GM19193 (cell line): Measurements from ENCODE around the gene STRIP1.

Experiments
- POLR2A ChIP-seq: IDR thresholded peaks from 4 replicates; pipeline ENCODE4 v1.6.1; 2011; ENCODE audit not compliant: insufficient read depth, insufficient read length; ENCODE audit errors: extremely low read depth

STRIP1 gene

DNA sequence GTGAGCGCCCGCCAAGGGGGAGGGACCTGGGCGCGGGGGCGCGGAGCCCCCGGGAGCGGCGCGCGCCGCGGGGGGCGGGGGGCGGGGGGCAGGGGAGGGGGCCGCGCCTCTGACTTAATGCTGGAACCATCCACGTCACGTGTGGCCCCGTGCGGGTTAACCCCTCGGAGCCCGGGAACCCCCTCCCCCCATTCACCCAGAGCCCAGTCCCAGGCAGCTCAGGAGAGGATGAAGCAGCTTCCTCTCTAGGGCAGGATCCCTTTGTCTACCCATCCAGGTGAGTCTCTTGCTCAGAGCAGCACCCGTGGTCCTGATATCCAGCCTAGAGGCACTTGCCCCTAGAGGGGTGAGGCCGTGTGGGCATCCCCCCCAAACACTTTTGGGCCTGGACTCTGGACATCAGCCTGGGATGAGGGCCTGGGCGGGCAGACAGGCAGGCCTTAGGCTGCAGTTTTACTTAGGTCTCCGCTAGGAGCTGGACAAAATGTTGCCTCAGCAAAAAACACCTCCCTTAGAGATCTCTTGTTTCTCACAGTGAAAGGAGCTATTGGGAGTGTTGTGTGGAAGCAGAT is 36.3 kb downstream of the STRIP1 start, which contains the start of gene ALX3:
Gene ALX3 (minus strand): TSS at position 2 of the 572 bp plus-strand sequence. CDS start 60 bp downstream, outside the sequence.
- TF ChIP-seq POLR2A = no peak

DNA sequence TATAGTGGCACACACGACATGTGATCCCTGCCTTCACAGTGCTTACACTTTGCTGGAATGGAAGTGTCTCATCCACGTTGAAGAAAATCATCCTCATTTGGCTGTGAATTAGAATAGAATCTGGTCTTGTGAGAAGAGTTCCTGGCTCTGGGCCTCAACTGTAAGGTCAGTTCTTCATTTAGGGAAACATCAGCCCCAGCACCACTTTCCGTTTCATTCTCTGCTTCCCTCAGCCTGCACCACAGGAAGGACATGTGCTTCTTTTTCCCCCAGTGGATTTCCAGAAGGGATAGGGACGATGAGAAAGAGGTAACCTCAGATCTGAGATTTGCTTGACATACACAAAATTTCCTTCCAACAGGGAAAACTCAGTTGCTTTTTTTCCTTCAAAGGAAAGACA is 39.7 kb downstream of the STRIP1 start:
- no peak for TF ChIP-seq POLR2A

- TF ChIP-seq POLR2A = no peak
These were observed 42.5 kb downstream of the STRIP1 start for GRCh38 chr1:110076789-110077500.

DNA sequence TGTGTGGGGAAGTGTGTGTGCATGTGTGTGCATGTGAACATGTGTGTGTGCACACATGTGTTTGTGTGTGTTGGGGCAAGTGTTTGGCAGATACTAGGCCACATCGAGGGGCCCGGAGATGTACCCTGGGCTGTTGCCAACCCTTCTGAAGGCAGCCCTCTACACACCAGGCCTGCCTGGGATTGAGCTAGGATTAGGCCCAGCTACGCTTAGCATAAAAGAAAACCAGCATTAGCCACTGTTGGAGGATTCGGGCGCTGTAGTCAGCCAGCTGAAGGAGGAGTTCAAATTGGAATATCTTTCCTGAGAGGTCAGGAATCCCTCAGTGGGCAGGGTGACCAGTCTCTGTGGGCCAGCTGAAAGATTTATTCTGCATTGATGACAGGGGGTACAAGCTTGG is 46.6 kb downstream of the STRIP1 start:
- no peak for TF ChIP-seq POLR2A

- TF ChIP-seq POLR2A = no peak
These were observed 48.1 kb downstream of the STRIP1 start for GRCh38 chr1:110082477-110082876.

DNA sequence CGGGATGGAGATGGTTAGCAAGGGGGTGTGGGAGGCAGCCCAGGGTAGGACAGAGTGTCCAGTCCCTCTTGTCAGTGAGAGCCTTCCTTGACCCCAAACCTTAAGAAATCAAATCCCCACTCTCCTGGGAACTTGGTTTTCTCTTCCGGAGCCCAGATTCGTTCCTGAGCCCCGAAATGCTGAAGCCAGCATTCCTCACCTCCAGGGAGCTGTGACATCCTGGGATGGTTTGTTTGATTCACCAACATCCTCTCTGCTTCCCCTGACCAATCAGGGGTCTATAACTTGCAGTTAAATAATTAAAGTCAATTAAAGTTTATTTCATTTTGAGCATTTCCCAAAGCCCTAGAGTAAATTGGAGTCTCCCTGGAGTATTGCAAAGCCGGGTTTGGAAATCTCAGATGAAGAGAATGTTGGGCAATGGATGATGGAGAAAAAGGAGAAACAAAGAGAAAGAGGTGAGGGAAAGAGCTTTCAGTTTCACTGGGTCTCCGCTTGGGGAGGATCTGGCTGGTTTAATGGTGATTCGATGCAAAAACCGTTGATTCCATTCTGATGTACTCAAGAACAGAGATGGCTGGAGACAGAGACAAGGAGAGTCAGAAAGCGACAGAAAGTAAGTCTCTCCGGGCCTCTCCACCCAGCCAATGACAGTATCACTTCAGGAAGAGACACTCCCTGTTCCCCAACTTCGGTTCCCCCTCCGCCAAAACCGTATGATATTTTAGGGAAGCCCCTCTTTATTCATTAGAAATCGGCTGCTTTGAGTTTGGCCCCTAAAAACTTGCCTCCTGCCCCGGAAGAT is 48.8 kb downstream of the STRIP1 start:
- no peak for TF ChIP-seq POLR2A

DNA sequence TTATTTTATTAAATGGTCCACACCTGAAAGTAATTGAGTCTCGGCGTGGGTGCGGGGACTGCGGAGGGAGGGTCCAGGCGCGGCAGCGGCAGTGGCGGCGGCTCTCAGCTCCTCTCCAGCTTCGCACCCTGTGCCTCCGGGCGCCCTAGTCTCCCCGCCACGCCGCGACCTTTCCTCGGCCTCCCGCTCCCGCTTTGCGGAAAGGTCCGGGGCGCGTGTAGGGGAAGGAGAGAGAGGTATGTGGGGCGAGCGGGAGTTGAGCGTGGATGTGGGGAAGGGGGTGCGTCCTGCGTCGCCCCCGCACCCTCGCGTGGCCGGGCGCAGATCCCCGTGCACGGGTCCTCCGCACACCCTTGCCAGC is 49.4 kb downstream of the STRIP1 start:
- TF ChIP-seq POLR2A = no peak

DNA sequence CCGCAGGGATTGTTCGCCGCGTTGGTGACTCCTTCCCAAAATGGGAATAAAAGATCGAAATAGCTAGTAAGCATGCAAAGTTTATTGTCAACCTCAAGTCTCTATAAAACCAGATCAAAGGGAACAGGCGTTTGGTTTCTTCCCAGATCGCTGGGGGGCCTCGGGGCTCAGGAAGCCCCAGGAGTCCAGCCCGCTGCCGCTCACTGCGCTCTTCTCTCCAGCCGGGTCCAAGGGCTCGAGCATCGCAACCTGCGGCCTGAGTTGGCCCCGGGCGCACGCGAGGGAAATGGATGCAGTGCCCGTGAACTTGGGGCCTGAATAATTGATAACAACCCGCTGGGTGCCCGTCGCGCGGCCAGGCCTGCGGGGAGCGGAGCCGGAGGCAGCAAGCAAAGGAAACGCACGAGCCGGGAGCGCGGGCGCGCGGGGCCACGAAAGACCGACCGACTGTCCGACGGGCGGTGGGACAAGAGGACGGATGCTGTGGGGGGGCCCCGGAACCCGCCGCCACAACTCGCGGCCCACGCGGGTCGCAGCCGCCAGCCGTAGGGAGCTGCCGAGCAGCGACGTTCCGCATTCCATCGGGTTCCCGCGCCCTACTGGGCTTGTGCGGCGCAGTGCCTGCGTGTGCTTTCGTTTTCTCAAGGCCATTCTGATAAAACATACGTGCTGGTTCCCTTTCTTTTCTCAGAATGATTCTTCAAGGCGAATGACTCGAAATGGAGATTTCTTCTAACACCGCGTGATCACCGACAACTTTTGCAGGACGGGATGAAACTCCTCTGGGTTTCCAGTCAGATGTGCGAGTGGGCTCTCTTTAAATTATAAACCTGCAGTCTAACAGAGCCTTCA is 50.0 kb downstream of the STRIP1 start:
- TF ChIP-seq POLR2A = no peak

DNA sequence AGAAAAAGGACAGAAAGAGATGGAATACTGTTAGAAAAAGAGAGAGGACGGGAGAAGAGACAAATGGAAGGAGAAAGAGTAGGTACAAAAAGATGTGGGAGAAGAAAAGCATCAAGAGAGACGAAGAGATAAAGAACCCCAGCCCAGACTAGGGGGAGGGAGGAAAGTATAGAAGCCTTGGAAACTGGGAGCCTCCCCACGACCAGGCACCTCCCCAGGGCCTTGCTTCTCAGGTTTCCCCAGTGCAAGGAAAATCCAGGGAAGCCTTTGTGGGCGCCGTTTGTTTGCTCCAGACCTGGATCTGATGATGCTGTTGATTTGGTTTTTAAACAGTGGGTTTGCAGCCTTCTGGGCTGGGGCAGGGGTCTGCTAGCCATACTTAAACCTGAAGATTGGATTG is 51.2 kb downstream of the STRIP1 start:
- TF ChIP-seq POLR2A = no peak

GRCh38 chr1:110086961-110087360 is 52.5 kb downstream of the STRIP1 start:
- no peak for TF ChIP-seq POLR2A

GRCh38 chr1:110087812-110088738 is 53.7 kb downstream of the STRIP1 start:
- TF ChIP-seq POLR2A = no peak

- TF ChIP-seq POLR2A = no peak
These were observed 54.4 kb downstream of the STRIP1 start for GRCh38 chr1:110088739-110089316.

GRCh38 chr1:110089561-110090275 is 55.3 kb downstream of the STRIP1 start:
- no peak for TF ChIP-seq POLR2A

DNA sequence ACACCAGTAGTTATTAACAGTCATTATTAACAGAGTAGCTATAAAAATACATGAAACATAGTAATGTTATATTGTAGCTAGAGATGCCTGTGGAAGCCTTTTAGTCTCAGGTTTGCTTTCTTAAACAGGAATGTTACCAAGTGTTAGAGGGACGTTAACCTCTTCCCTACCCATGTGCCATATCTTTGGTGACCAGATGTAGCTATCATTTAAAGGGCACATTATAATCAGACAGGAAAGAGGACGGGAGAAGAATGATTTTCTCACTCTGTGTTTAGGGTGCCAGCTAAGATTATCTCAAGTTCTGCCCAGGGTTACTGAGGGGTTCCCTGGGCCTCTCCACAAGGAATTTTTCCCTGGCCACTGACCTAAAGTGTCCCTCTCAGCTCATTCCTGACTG is 57.0 kb downstream of the STRIP1 start:
- TF ChIP-seq POLR2A = no peak

GRCh38 chr1:110091791-110092190 is 57.4 kb downstream of the STRIP1 start:
- TF ChIP-seq POLR2A = no peak
